ENCODE results near the gene ARHGAP23.
A peak's percentile ranks its signal among the peaks of the same experiment; 100 is the strongest.

The ARHGAP23 gene, protein sequence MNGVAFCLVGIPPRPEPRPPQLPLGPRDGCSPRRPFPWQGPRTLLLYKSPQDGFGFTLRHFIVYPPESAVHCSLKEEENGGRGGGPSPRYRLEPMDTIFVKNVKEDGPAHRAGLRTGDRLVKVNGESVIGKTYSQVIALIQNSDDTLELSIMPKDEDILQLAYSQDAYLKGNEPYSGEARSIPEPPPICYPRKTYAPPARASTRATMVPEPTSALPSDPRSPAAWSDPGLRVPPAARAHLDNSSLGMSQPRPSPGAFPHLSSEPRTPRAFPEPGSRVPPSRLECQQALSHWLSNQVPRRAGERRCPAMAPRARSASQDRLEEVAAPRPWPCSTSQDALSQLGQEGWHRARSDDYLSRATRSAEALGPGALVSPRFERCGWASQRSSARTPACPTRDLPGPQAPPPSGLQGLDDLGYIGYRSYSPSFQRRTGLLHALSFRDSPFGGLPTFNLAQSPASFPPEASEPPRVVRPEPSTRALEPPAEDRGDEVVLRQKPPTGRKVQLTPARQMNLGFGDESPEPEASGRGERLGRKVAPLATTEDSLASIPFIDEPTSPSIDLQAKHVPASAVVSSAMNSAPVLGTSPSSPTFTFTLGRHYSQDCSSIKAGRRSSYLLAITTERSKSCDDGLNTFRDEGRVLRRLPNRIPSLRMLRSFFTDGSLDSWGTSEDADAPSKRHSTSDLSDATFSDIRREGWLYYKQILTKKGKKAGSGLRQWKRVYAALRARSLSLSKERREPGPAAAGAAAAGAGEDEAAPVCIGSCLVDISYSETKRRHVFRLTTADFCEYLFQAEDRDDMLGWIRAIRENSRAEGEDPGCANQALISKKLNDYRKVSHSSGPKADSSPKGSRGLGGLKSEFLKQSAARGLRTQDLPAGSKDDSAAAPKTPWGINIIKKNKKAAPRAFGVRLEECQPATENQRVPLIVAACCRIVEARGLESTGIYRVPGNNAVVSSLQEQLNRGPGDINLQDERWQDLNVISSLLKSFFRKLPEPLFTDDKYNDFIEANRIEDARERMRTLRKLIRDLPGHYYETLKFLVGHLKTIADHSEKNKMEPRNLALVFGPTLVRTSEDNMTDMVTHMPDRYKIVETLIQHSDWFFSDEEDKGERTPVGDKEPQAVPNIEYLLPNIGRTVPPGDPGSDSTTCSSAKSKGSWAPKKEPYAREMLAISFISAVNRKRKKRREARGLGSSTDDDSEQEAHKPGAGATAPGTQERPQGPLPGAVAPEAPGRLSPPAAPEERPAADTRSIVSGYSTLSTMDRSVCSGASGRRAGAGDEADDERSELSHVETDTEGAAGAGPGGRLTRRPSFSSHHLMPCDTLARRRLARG (N-terminal part only)

GRCh38 chr17:38428112-38428642 is at the start of gene ARHGAP23:
Gene ARHGAP23 (plus strand): TSS chr17:38428464. CDS start chr17:38428486, 22 bp downstream.
- DNase-seq, result peak; percentile 17 to 50

DNA sequence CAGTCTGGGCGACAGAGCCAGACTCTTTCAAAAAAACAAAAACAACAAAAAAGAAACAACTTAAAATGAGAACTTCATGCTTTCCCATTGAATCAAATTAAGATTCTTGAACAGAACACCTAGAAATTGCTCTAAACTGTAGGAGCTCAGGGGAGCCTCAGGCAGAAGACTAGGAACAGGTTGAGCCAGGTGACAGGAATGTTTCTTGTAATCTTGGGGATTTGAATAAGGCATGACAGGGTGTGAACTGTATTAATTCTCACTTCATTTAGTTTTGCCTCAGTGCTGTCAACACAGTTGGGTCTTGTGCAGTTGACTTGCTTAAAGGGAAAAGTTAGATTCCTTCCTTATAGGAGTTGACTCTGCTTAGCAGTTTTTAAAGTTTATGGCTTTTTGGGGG is 48.8 kb upstream of the ARHGAP23 start:
- DNase-seq, result no peak

GRCh38 chr17:38395090-38395489 is 33.2 kb upstream of the ARHGAP23 start:
- no peak for DNase-seq

- DNase-seq, result no peak
These were observed 31.0 kb upstream of the ARHGAP23 start for GRCh38 chr17:38397227-38397626.

DNA sequence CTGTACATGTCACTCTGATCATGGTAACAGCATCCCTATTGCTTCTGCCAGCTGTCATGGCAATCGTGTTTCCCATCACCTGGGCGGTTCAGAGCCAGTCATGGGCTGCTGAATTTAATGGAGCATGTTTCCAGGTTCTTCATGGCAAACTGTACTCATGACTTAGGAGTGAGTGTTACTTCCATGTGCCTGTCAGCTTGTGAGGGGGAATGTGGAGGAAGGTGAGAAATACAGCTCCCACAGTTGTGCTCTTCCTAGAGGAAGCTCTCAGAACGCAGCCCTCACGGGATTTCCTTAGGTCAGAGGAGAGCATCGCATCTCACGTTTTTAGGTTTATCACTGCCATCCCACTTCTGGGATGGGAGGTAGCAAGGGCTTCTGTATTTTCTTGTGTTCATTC is 28.0 kb upstream of the ARHGAP23 start:
- DNase-seq, result no peak

- DNase-seq, result no peak
These were observed 26.8 kb upstream of the ARHGAP23 start for GRCh38 chr17:38401459-38401858.

GRCh38 chr17:38402897-38403296 is 25.4 kb upstream of the ARHGAP23 start:
- DNase-seq, result no peak

DNA sequence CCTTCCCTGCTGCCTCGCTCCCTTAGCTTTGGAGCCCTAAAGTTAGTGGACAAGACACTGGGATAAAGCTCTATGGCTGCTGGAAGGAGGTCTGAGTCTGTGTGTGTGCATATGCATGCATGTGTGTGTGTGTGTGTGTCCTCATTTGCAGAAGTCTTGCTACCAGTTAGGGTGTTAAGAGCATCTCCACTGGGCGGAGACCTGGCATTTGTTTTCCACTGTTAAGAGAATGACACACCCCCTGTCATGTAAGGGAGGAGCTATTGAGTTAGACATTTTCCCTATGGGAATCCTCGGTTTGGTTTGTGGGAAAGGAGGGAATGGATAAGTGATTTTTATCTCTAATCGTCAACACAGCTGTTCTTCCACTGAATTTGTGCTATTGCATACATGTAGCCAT is 24.8 kb upstream of the ARHGAP23 start:
- DNase-seq, result no peak

DNA sequence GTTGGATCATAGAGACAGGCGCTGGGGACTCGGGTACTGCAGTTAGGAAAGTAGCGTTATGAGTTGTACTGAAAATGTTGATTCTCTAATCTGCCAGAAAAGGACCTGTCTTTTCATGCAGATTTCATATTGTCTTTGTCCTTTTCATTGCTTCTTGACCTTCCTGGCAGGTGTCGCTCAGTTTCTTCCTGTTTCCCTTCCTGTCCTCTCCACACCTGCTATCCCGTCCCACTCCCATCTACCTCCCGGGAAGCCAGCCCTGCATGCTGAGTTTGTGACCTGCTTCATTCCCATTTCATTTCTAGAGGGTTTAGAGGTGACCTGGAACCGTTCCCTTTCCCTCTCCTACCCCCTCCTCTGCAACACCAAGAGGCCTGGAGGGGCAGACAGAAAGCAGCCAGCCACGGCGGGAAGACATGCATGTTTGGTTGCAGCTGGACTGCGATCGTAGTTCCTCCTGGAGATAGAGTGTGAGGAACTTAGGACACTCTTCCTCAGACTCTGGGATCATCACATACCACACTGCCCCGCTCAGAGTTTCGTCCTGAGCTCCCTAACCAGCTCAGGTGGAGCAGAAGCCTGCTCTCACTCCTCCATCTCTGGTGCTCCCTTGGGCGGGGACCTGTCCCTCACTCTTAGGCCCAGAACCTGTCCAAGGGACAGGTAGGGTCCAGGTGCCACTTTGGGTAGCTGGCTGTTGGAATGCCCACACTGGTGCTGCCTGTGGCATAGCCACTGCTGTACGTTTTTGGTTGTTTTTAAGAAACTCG is 23.9 kb upstream of the ARHGAP23 start:
- DNase-seq, result no peak

- no peak for DNase-seq
These were observed 22.6 kb upstream of the ARHGAP23 start for GRCh38 chr17:38405654-38406053.

DNA sequence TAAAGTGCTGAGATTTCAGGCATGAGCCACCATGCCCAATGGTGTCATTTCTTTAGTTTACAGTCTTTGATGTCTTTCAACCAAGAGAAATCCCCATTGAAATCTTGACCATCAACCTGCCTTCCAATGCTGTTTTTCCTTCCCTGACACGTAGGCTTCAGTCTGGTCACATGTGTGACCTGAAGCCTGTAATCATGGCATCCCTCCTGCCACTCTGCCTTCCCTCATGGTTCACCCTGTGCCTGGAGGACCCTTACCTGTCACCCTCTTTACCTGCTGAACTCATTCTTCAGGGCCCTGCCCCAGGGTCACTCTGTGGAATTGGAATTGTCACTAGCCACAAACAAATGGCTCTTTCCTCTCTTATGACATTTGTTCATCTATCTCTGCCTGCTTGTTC is 18.1 kb upstream of the ARHGAP23 start:
- DNase-seq, result no peak

GRCh38 chr17:38415250-38416194 is 12.7 kb upstream of the ARHGAP23 start:
- no peak for DNase-seq

- DNase-seq, result no peak
These were observed 11.4 kb upstream of the ARHGAP23 start for GRCh38 chr17:38416840-38417209.

- no peak for DNase-seq
These were observed 10.9 kb upstream of the ARHGAP23 start for GRCh38 chr17:38417210-38417951.

GRCh38 chr17:38418062-38418692 is 10.1 kb upstream of the ARHGAP23 start:
- no peak for DNase-seq

- no peak for DNase-seq
These were observed 9.4 kb upstream of the ARHGAP23 start for GRCh38 chr17:38418693-38419507.

DNA sequence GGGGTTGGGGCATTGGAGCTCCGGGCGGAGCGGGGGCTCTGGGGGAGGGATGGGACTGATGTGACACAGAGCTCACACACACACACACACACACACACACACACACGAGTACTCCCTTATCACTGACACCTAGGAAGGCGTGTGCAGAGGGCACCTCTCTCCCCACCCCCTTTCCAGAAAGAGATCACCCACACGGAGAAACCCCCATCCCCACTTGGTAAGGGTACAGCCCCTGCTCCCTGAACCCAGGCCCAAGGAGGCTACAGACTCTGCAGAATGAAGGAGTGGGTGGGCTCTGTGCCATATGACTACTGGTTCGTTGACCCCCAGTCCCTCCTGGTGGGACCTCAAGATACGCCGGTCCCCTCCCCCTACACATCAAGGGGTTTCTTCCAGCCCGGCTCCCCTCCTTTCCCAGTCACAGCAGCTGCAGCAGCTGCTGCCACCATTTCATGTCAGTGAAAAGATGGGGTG is 8.7 kb upstream of the ARHGAP23 start:
- no peak for DNase-seq

- no peak for DNase-seq
These were observed 7.7 kb upstream of the ARHGAP23 start for GRCh38 chr17:38420518-38420917.

All from CD4-positive, alpha-beta T cell treated with Interferon alpha-2 for 1 hour (primary cell).